G401 (cell line): ENCODE measurements around the gene TEAD3. TPM values are rescaled to one million over a fixed set of nuclear protein-coding genes. Genes with fewer than 3 reads are reported as not detected.
A peak's percentile ranks its signal among the peaks of the same experiment; 100 is the strongest.
"Not testable (repeated sequence)": the region's sequence is repeated elsewhere in the genome, so short reads cannot be mapped to it uniquely, and the experiment has no call there.

ENCODE experiments used
- DNase-seq: peaks from one replicate; pipeline ENCODE4 v3.0.0-alpha.2; 2015; ENCODE audit warnings: low spot score
- in situ Hi-C: cut with HindIII; loops from 2 replicates; pipeline ENCODE4 v1.10.0; 2016; ENCODE audit warnings: low sequenced_read_pairs, mixed read lengths
- total RNA-seq: library from RNA; depleted of rRNA; stranded (reverse); fragments of >200 nt; shearing (Covaris generic); gene quantifications from 2 replicates; pipeline ENCODE4 v1.2.3, GENCODE V29; 2014; rRNA removed

The TEAD3 gene
- total RNA-seq, 1 experiment from 2014 or later = 19.4 TPM

GRCh38 chr6:35436071-35436857 is 60.6 kb downstream of the TEAD3 start:
- in situ Hi-C loops = no loop called here
- DNase-seq = no peak

- in situ Hi-C loops = no loop called here
- peak; percentile 44 for DNase-seq
These were observed 61.6 kb downstream of the TEAD3 start for GRCh38 chr6:35435074-35435837.

GRCh38 chr6:35432702-35433101 is 64.2 kb downstream of the TEAD3 start:
- in situ Hi-C loops, DNase-seq: not testable (repeated sequence)

- no peak for DNase-seq
- in situ Hi-C loops = no loop called here
These were observed 64.6 kb downstream of the TEAD3 start for GRCh38 chr6:35432291-35432690.

GRCh38 chr6:35429463-35429862 is 67.4 kb downstream of the TEAD3 start:
- DNase-seq = no peak
- in situ Hi-C loops = no loop called here

GRCh38 chr6:35428421-35429149 is 68.3 kb downstream of the TEAD3 start:
- DNase-seq = no peak
- in situ Hi-C loops = no loop called here

GRCh38 chr6:35427851-35428321 is 69.0 kb downstream of the TEAD3 start:
- in situ Hi-C loops = no loop called here
- no peak for DNase-seq

GRCh38 chr6:35427435-35427834 is 69.4 kb downstream of the TEAD3 start:
- in situ Hi-C loops = no loop called here
- no peak for DNase-seq

GRCh38 chr6:35426074-35426473 is 70.8 kb downstream of the TEAD3 start:
- in situ Hi-C loops = no loop called here
- no peak for DNase-seq

- DNase-seq = no peak
- in situ Hi-C loops = no loop called here
These were observed 71.6 kb downstream of the TEAD3 start for GRCh38 chr6:35425284-35425683.

Other genes with a start within 250 kb of the TEAD3 start
- gene ZNF76, start 237.3 kb downstream of the TEAD3 start, total RNA-seq = 18.6 and 26.0 TPM in 2 replicates
- 11.3 and 12.6 TPM in 2 replicates for gene DEF6, start 199.3 kb downstream of the TEAD3 start, total RNA-seq
- gene PPARD, start 154.5 kb downstream of the TEAD3 start, total RNA-seq = 2.8 and 4.2 TPM in 2 replicates
- 21.0 and 22.2 TPM in 2 replicates for gene FANCE, start 44.7 kb downstream of the TEAD3 start, total RNA-seq
- gene RPL10A, start 28.7 kb downstream of the TEAD3 start, total RNA-seq = 3,184 and 4,000 TPM in 2 replicates
- gene TULP1, start 15.8 kb upstream of the TEAD3 start, total RNA-seq = not detected in 2 replicates
- 29.4 and 33.5 TPM in 2 replicates for gene FKBP5, start 191.8 kb upstream of the TEAD3 start, total RNA-seq
- 0.68 TPM in 1 of 2 replicates, not detected in the other for gene ARMC12, start 240.0 kb upstream of the TEAD3 start, total RNA-seq